ENCODE results near the gene SPPL3. TPM values are rescaled to one million over a fixed set of nuclear protein-coding genes. Genes with fewer than 3 reads are reported as not detected.

Gene SPPL3
- total and polyA plus RNA-seq, 2 experiments from 2014 or later = 20.0 to 67.3 TPM

- H4K20me1 ChIP-seq (ENCODE audit: insufficient read depth, poor library complexity, severe bottlenecking) = no peaks in the 10 kb centered on the region
- H3K79me2 ChIP-seq = no peaks in the 10 kb centered on the region
- H3K9me2 ChIP-seq (replicated peaks; ENCODE audit: insufficient read depth) = no peaks in the 10 kb centered on the region
- no peak overlapping the region for H3K4me3 ChIP-seq
- TF ChIP-seq EZH2phosphoT487 (IDR thresholded peaks at IDR 0.05; ENCODE audit: low read depth, severe bottlenecking, unreplicated experiment) (no peak), EZH2 (IDR thresholded peaks at IDR 0.05; ENCODE audit: borderline replicate concordance) (no peak)
- TF ChIP-seq, protein P1, sequence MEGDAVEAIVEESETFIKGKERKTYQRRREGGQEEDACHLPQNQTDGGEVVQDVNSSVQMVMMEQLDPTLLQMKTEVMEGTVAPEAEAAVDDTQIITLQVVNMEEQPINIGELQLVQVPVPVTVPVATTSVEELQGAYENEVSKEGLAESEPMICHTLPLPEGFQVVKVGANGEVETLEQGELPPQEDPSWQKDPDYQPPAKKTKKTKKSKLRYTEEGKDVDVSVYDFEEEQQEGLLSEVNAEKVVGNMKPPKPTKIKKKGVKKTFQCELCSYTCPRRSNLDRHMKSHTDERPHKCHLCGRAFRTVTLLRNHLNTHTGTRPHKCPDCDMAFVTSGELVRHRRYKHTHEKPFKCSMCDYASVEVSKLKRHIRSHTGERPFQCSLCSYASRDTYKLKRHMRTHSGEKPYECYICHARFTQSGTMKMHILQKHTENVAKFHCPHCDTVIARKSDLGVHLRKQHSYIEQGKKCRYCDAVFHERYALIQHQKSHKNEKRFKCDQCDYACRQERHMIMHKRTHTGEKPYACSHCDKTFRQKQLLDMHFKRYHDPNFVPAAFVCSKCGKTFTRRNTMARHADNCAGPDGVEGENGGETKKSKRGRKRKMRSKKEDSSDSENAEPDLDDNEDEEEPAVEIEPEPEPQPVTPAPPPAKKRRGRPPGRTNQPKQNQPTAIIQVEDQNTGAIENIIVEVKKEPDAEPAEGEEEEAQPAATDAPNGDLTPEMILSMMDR (IDR thresholded peaks at IDR 0.05; ENCODE audit: poor library complexity) = no peak
- H3K27ac ChIP-seq = no peak overlapping the region
- no peaks in the 10 kb centered on the region for H3K4me1 ChIP-seq (ENCODE audit: insufficient read depth)
- no peaks in the 10 kb centered on the region for H3K9me3 ChIP-seq (ENCODE audit: low read depth)
- DNase-seq (ENCODE audit: low spot score) = no peak
- H3K36me3 ChIP-seq (replicated peaks; ENCODE audit: insufficient read depth, low read depth) = no peaks in the 10 kb centered on the region
- H2AFZ ChIP-seq = no peak overlapping the region
- H3K27me3 ChIP-seq = no peaks in the 10 kb centered on the region
- no peak overlapping the region for H3K4me2 ChIP-seq
- WGBS (ENCODE audit: low lambda C conversion rate, missing lambda C conversion rate) = 69% methylated on average over 3 of the region's 3 CpGs
These were observed 18.1 kb upstream of the SPPL3 start for GRCh38 chr12:120922279-120922678.

- H3K4me1 ChIP-seq (ENCODE audit: insufficient read depth) = no peaks in the 10 kb centered on the region
- H2AFZ ChIP-seq = no peak overlapping the region
- no peaks in the 10 kb centered on the region for H3K9me3 ChIP-seq (ENCODE audit: low read depth)
- H3K27ac ChIP-seq = no peak overlapping the region
- no peak overlapping the region for H3K4me3 ChIP-seq
- no peaks in the 10 kb centered on the region for H3K27me3 ChIP-seq
- TF ChIP-seq EZH2phosphoT487 (IDR thresholded peaks at IDR 0.05; ENCODE audit: low read depth, severe bottlenecking, unreplicated experiment) = no peak
- TF ChIP-seq, protein P1 (IDR thresholded peaks at IDR 0.05; ENCODE audit: poor library complexity) = no peak
- TF ChIP-seq EZH2 (IDR thresholded peaks at IDR 0.05; ENCODE audit: borderline replicate concordance) = no peak
- H3K36me3 ChIP-seq (replicated peaks; ENCODE audit: insufficient read depth, low read depth) = no peaks in the 10 kb centered on the region
- H3K79me2 ChIP-seq = no peaks in the 10 kb centered on the region
- no peaks in the 10 kb centered on the region for H4K20me1 ChIP-seq (ENCODE audit: insufficient read depth, poor library complexity, severe bottlenecking)
- H3K4me2 ChIP-seq = no peak overlapping the region
- H3K9me2 ChIP-seq (replicated peaks; ENCODE audit: insufficient read depth) = no peaks in the 10 kb centered on the region
- DNase-seq (ENCODE audit: low spot score) = no peak
These were observed 17.5 kb upstream of the SPPL3 start for GRCh38 chr12:120921637-120922036.

GRCh38 chr12:120920178-120920577, 16.0 kb upstream of the SPPL3 start:
- Histone ChIP-seq H3K27ac (no peak overlapping the region), H3K4me1 (ENCODE audit: insufficient read depth) (no peaks in the 10 kb centered on the region), H3K4me2 (no peak overlapping the region), H3K9me2 (replicated peaks; ENCODE audit: insufficient read depth) (no peaks in the 10 kb centered on the region), H3K36me3 (replicated peaks; ENCODE audit: insufficient read depth, low read depth) (no peaks in the 10 kb centered on the region), H3K79me2 (no peaks in the 10 kb centered on the region), H4K20me1 (ENCODE audit: insufficient read depth, poor library complexity, severe bottlenecking) (no peaks in the 10 kb centered on the region), H3K9me3 (ENCODE audit: low read depth) (no peaks in the 10 kb centered on the region), H3K4me3 (no peak overlapping the region), H2AFZ (no peak overlapping the region), H3K27me3 (no peaks in the 10 kb centered on the region)
- TF ChIP-seq EZH2 (IDR thresholded peaks at IDR 0.05; ENCODE audit: borderline replicate concordance) (no peak), EZH2phosphoT487 (IDR thresholded peaks at IDR 0.05; ENCODE audit: low read depth, severe bottlenecking, unreplicated experiment) (no peak)
- TF ChIP-seq, protein P1 (IDR thresholded peaks at IDR 0.05; ENCODE audit: poor library complexity) = no peak
- 94% methylated on average over 3 of the region's 3 CpGs for WGBS (ENCODE audit: low lambda C conversion rate, missing lambda C conversion rate)
- DNase-seq (ENCODE audit: low spot score) = no peak

DNA sequence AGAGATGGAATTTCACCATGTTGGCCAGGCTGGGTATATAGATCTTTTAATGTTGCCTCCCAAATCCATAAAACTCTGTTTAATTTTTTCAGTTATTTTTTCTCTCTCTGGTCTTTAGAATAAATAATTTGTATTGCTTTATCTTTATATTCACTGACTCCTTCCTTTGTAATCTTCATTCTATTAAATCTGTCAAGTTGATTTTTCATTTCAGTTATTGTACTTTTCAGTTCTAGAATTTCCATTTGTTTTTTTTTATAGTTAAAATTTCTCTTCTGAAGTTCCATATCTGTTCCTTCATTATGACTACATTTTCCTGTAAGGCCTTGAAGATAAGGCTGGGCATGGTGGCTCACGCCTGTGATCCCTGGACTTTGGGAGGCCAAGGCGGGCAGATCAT, 13.6 kb upstream of the SPPL3 start:
- H4K20me1 ChIP-seq (ENCODE audit: insufficient read depth, poor library complexity, severe bottlenecking) = no peaks in the 10 kb centered on the region
- H3K9me3 ChIP-seq (ENCODE audit: low read depth) = no peaks in the 10 kb centered on the region
- no peaks in the 10 kb centered on the region for H3K36me3 ChIP-seq (replicated peaks; ENCODE audit: insufficient read depth, low read depth)
- H3K4me1 ChIP-seq (ENCODE audit: insufficient read depth) = no peaks in the 10 kb centered on the region
- H3K27me3 ChIP-seq = no peaks in the 10 kb centered on the region
- no peak overlapping the region for H3K4me3 ChIP-seq
- H2AFZ ChIP-seq = no peak overlapping the region
- 90% methylated on average over 2 of the region's 2 CpGs for WGBS (ENCODE audit: low lambda C conversion rate, missing lambda C conversion rate)
- H3K79me2 ChIP-seq = no peaks in the 10 kb centered on the region
- no peak overlapping the region for H3K27ac ChIP-seq
- no peak for TF ChIP-seq EZH2phosphoT487 (IDR thresholded peaks at IDR 0.05; ENCODE audit: low read depth, severe bottlenecking, unreplicated experiment)
- TF ChIP-seq, protein P1 (IDR thresholded peaks at IDR 0.05; ENCODE audit: poor library complexity) = no peak
- no peak for TF ChIP-seq EZH2 (IDR thresholded peaks at IDR 0.05; ENCODE audit: borderline replicate concordance)
- H3K4me2 ChIP-seq = no peak overlapping the region
- DNase-seq (ENCODE audit: low spot score) = no peak
- no peaks in the 10 kb centered on the region for H3K9me2 ChIP-seq (replicated peaks; ENCODE audit: insufficient read depth)

Data from hepatocyte (in vitro differentiated cells).